DMS53 treated with DMSO at 0.1 percent for 48 hours (cell line): Measurements from ENCODE around the gene DDX59.

ENCODE experiments used
- DNase-seq: peaks from one replicate; lab custom pipeline; 2025; ENCODE audit not compliant: unreplicated experiment; lab: John Stamatoyannopoulos, UW

DDX59 gene

DNA sequence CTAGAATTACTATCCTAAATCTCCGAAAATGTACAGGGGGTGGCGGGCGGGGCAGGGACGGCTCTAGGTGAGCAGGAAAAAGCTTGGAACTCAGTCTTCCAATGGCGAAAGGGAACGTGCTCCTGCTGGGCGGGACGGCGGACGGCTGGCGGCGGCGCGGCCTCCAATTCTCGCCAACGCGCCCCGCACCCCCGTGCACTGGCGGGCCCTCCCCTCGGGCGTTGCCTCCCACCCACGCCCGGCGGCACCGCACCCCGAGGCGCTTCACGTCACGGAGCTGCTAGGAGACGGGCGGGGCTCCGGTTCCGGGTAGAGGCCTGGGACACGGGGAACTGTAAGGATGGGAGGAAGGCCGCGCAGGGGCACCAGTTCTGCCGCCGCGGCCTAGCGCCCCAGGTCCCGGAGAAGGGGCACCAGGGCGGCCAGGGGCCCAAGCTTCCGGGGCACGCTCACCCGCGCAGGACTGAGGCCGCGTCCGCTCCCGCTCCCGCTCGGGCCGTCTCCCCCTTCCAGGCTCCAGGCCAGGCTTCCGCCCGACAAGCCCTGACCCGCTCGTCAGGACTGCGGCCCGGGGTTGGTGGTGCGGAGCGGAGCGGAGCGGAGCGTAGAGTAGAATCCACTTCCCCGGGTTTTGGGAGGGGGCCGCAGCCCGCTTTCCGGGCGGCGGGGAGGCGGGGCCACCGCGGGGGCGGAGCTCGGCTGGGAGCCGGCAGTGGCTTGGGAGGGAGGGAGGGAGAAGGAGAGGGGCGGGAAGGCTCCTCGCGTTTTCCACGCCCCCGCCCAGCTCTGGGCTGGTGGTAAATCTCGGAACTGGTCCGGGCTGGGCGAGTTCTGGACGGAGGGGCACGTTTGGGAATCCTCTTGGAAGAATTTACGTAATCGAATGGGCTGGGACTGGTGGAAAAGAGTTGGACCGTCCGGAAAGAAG lies at the start of gene DDX59:
DDX59 (minus strand) TSS at position 594 of the 928 bp plus-strand sequence. CDS start 3,167 bp downstream, outside the sequence.
- peak; percentile 92 for DNase-seq

DNA sequence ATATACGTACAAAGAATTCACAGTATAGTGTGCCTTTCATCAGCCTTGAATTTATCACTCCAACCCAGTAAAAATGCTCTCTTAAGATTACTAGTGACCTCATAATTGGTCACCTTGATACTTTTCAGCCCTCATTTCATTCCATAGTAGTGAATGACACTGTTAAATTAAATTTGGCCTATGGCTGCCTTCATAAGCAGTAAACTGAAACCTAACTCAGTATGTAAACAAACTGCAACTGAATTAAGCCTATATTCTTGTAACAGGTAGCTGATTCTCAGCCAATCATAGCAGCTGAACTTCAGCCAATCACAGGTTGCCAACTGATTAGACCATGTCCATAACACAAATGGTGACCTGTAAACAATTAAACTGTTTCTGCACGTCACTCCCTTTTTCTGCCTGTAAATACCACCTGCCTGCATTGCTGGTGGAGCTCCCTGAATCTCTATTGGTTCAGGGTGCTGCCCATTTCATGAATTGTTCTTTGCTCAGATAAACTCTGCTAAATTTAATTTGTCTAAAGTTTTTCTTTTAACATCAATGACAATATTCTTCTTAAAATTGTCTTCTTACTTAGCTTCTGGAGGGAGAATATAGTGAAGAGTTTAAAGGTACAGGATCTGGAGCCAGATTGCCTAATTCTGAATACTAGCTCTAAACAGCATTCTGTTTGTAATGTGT lies 44.9 kb upstream of the DDX59 start:
- DNase-seq, result no peak

DNA sequence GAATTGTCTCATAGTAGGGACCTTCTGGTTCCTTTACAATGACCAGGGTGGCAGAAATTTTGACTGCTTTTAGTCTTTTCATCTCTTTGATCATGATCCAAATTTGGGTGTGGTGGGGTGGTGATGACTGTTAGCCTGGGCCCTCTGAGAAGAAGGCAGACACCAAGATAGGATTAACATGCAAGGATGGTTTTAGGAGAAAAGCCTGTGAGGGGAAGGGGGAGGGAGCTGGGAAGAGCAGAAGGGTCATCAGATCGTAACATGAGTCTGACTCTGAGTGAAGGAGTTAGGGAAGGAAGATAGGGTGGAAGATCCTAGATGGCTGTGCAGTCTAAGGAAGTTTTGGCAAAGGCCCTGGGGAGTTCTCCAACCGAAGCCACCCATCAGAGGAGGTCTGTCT lies 40.5 kb upstream of the DDX59 start:
- DNase-seq, result no peak

DNA sequence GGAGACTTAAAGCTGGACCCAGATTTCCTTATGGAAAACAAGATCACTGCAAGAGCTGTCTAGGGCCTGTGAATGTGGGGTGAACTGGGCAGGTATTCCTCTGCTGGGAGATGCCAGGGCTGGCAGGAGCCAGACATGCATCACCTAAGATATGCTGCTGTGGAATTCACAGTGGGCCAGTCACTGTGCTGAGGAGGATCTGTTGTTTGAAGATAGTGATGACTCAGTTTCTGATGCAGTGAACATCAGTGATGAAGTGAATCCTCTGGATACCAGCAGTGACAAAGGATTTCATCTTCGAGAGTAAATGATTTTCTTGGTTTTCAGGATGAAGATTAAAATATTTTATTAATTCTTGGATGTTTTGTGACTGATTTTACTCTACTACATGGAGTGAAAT lies 39.1 kb upstream of the DDX59 start:
- no peak for DNase-seq

DNA sequence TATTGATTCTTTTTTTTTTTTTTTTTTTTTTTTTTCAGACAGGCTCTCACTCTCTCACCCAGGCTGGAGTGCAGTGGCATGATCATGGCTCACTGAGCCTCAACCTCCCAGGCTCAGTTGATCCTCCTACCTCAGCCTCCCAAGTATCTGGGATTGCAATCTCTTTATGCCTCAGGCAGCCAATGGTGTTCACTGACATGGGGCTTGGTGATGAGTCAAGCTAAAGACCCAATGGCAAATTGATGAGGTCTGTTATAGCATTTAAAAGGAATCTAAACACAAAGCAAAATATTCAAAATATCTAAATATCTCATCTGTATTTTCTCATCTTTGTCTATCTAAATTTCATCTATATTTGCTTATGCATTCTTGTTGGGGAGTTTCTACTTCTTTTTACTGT lies 38.5 kb upstream of the DDX59 start:
- DNase-seq, result no peak

DNA sequence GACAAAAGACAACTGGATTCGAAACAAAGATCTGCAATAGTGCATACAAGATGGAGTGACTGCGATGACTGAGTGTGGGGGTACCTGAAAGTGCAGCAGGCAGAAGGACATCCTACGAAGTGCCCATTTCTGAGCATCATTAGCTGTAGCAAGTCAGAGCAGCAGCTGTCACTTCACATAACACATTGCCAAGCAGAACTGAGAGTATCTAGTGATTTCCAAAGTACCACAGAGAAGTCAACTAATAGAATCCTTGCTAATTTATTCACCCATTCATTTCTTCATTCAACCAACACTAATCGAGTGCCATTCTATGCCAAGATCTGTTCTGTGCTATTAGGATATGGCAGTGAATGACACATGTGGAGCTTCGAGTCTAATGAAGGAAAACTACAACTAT lies 37.4 kb upstream of the DDX59 start:
- DNase-seq, result no peak

DNA sequence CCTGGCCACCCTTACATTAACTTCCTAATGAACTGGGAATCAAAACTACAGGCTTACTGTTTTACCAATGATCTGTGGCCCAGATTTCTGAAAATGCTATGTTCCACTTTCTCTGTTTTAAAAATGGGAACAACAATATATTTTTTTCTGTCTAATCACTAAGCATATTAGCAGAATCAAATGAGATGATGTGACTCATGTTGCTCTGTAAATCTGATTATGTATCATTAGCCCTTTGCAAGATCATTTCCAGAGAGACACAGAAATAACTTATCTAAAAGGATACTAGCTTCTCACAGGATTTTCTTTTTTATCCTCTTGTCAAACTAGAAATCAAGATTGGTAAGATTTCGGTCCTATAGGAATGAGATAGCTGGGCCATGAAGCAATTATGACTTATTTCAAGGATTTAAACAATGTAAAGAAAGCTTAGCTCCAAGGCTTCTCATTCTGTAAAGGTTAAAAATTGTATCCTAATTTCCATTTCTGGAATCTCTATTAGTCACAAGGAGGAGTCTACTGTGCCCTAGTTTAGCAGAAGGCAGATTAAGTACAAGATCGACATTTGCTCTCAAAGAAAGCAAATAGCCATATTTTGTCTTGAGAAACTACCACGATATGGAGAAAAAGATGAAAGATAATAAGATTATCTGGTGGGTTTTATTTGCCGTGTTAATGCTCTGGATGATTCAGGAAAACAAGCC lies 36.6 kb upstream of the DDX59 start:
- DNase-seq, result no peak

DNA sequence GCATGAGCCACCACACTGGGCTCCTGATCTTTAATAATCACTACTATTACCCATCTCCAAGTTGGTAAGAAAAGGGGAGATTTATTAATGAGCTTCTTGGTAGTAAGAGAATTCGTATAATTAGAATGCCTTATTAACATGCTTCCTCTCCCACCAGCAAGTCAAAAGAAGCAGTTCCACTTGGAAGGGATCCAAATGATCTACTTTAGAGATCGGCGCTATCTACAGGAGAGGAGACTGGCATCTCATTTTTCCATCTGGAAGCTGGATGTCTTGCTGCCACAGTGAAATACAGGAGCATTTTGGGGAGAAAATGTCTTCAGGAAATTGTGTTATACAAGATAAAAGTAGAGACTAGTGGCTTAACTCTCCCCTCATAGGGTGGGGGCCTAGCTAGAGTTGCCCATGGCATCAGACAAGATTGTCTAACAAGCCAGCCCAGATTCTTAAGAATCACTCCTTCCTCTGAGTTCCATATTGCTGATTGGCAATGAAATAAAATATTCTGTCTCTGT lies 35.3 kb upstream of the DDX59 start:
- no peak for DNase-seq

DNA sequence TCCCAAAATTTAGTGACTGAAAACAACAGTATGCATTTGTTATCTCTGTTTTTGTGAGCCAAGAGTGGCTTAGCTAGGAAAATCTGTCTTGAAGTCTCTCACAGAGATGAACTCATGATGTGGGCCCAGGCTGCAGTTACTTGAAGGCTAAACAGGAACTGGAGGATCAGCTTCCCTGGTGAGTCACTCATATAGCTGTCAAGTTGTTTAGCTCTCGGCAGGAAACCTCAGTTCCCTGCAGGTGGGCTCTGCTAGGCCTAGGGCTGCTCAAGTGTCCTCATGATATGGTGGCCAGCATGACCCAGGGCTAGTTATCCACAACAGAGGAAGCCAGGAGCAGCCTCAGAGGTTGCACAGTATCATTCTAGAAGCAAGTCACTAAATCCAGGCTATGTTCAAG lies 30.2 kb upstream of the DDX59 start:
- no peak for DNase-seq

DNA sequence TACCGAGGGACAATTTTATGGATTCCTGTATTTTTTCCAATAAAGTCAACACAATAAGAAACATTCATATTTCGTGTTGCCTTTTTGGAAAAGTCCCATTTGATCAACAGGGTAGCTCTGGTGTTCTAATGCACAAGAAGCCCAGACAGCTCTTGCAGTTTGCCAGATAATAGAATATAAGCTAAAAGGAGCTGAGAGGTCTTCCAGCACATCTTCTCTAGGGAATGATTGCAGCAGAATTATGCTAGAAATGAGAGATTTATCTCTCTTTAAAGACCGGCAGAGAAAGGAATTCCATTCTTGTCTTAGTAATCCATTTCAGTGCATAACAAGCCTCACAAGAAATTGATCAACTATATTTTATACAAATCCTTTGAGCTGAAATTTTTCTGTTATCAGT lies 25.0 kb upstream of the DDX59 start:
- no peak for DNase-seq

DNA sequence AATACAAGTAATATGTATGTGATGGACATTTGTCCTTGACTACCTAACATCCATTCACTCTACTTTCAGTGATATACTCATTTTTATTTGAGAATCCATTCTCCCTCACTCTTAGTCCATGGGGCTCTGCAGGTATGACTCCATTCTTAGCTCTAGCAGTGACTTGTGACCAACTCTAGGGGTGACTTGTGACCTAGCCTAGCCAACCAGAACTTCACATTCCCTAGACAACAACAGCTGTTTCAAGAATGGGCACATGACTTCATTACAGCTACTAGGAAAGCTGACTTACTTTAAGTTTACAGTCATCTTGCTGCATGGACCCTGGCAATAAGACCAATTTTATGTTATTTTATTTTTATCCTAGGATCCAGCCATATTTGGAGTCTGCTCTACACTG lies 23.6 kb upstream of the DDX59 start:
- no peak for DNase-seq

DNA sequence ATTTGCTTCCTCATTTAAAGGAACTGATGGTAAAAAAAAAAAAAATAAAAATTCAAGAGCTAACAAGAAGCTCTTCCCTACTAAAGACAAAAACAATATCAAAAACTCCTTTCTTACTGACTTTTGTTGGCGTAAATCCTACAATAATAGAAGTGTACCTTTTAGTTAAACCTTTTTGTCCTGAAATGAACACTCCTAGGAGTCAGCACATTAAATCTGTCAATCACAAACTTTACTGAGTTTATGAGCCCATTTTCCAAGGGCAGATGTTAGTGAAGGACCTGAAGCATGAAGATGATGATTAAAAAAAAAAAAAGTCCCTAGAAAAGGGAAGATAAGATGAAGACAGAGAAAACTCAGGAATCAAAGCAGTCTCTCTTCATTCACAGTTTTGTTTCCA lies 22.6 kb upstream of the DDX59 start:
- DNase-seq, result no peak

DNA sequence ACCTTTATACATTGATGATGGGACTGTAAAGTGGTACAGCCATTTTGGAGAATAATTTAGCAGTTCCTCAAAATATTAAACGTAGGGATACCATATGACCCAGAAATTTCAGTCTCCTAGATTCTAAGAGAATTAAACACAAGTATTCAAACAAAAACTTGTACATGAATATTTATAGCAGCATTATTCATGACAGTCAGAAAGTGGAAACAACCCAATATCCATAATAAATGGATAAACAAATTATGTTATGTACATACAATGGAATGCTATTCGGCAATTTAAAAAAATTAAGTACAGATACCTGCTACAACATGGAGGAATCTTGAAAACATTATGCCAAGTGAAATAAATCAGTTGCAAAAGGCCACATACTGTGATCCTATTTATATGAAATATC lies 16.9 kb upstream of the DDX59 start:
- no peak for DNase-seq

DNA sequence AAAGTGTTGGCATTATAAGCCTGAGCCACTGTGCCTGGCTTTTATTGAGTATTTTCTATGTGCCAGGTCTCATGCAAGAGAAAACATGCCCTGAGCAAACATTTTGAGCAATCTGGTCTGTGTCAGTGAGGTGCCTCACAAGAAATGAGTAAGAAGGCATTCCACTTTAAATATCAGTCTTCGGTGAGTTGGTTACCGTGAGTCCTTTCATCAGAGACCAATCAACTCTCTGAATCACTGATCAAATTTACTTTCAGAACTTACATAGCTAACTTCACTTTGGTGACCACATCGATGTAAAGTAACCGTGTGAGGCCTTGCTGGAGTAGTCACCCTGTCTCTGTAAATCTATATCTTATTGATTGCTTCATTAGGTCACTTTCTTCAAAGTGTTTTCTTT lies 14.3 kb upstream of the DDX59 start:
- no peak for DNase-seq

DNA sequence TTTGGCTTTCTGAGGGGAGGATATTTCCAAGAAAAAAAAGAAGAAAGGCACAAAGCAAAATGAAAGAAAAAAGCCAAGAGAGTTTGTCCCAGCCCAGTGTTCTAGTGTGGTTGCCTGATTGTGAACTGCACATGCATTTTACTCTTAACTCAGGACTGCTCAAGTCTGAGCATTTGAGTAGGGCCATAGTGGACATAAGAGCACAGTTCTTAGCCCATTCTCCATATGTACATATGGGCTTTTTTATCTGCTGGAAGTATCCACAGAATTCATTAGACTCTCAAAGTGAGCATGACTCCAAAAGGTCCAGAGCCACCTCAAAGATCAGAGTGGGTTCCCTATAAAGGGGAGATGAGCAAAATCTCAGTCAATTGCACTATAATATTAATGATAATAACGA lies 13.6 kb upstream of the DDX59 start:
- no peak for DNase-seq

DNA sequence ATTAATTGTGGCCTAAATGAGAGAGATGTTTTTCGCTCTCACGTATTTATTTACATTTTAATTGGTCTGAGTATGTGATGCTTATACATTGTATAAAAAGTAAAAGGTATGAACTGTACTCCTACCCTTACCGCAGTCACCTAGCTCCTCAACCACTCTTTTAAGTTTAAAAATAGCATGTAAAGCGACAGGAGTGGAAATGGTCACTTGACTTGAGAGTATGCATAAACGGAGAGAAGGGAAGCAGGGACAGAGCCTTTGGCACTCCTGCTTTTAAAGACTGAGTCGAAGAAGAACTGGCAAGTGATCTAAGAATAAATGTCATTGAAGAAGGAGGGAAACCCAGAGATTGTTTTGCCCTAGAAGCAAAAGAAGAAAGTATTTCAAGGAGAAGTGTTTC lies 11.5 kb upstream of the DDX59 start:
- DNase-seq, result no peak

DNA sequence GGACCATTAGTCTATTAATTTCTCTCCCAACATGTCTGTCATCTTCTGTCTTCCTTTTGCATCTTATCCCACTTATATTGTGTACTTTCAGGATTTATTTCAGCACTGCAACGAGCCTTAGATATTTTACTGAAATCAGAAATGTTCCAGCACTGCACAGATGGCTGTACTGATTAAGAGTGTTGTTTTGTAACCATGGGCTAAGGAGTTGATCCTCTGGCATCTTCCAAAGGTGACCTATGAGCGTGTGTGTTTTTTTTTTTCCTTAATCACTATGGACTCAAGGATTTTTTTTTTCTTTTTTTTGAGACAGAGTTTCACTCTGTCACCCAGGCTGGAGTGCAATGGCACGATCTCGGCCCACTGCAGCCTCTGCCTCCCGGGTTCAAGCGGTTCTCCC lies 7.1 kb upstream of the DDX59 start:
- DNase-seq, result no peak

DNA sequence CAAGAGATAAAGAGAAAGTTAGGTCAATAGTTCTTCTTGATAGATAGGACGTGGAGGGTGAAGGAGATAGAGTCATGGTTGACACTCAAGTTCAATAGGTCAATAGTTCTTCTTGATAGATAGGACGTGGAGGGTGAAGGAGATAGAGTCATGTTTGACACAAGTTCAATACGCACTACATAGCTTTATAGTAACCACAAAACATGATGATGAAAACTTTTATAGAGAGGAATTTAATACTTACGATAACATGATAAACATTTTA lies 5.8 kb upstream of the DDX59 start:
- no peak for DNase-seq

DNA sequence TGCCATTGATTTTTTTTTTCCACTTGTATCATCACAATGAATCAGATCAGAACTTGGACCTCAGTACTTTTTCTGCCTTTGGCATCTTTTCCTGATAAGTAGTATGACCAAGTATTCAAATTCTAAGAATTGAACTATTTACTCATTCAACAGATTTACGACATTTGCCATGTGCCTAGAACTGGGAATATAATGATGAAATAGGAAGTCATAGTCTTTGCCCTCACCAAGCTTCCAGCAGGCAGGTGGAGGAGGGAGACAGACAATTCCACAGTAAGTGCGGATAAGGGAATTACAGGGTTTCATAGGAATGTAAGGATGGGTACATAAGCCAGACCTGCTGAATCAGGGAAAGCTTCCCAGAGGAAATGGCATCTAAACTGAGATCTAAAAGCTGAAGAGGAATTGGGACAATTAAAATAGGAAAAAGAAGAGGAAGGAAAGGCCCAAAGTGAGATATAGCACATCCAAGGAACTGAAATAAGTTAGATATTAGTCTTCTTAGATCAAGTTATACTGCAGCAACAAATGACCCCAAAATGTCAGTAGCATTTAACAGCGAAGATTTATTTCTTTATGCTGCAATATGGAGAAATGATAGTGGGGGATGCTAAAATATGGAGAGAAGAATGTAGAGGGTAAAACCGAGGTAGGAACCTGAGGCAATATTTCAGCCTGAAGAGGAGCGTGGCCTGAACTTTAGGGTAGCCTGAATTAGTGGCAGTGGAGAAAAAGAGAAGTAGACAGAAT lies 5.3 kb upstream of the DDX59 start:
- DNase-seq, result no peak

DNA sequence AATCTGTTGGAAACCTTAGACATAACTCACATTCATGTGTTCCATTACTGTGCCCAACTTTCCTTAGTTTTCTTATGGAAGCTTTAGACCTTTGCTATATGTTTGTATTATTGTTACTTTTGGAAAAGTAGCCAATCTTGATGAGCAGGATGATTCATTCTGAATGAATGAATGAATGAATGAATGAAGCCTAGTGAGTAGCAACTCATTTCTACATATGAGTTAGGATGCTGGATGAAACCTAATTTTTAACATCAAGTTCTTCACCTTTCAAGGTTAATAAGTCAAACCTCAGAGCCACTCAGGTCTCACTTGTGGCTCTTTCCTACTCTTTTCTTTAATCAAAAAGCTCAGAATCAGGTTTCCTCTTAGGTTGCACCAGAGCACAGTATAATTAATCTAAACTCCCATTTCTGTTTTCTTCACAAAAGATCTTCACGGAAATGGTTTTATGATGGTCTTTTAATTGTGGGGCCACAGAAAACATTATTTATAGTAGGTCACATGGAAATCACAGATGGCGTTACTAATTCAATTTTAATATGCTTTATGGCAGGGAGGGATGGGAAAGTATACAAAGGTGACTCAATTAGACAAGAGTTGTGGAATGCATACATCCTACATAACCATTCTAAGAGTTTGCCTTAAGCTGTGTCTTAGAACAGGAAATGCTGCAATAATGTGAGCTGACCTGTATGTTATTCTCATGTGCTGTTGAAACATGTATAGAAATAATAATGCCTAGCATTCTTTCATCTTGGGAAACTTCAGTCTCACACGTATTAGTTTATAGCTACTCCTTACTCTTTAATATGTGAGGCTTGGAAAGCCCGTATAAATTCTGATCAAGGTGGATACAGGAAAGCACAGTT lies 4.5 kb upstream of the DDX59 start:
- DNase-seq, result no peak
